ENCODE data around the gene JARID2. TPM values are rescaled to one million over a fixed set of nuclear protein-coding genes. Genes with fewer than 3 reads are reported as not detected.

JARID2 gene
- total RNA-seq, 2 donors from 2014 or later = 9.1 to 10.7 TPM

DNA sequence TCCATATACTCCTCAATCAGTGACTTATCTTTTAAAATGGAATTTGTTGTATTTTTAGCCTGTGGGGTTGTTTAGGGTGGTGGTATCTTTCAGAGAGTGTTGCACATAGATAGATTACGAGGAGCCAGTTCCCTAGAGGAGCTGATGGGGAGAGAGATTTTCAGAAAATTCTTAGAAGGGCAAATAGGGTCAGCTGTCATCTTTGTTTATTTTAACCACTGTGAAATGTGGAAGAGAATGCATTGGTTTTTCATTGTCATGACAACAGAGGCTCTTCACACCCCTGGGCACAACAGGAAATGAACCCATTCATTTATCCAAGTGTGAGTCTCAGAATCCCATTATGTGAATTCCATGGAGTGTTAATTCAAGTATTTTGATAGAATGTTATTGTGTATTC is 188.4 kb downstream of the JARID2 start:
- H3K4me3 ChIP-seq = no peak overlapping the region
- H3K27ac ChIP-seq = no peak overlapping the region
- no peak for DNase-seq
- H3K9ac ChIP-seq (ENCODE audit: low read depth in 2 of 2, low read length in 2 of 2) = no peak overlapping the region
- no peaks in the 10 kb centered on the region for H3K27me3 ChIP-seq
- H3K4me1 ChIP-seq = no peaks in the 10 kb centered on the region
- H3K36me3 ChIP-seq = no peaks in the 10 kb centered on the region
- TF ChIP-seq, protein P1, sequence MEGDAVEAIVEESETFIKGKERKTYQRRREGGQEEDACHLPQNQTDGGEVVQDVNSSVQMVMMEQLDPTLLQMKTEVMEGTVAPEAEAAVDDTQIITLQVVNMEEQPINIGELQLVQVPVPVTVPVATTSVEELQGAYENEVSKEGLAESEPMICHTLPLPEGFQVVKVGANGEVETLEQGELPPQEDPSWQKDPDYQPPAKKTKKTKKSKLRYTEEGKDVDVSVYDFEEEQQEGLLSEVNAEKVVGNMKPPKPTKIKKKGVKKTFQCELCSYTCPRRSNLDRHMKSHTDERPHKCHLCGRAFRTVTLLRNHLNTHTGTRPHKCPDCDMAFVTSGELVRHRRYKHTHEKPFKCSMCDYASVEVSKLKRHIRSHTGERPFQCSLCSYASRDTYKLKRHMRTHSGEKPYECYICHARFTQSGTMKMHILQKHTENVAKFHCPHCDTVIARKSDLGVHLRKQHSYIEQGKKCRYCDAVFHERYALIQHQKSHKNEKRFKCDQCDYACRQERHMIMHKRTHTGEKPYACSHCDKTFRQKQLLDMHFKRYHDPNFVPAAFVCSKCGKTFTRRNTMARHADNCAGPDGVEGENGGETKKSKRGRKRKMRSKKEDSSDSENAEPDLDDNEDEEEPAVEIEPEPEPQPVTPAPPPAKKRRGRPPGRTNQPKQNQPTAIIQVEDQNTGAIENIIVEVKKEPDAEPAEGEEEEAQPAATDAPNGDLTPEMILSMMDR (IDR thresholded peaks at IDR 0.05) = no peak
- intact Hi-C loops (cut with DNase I) = no loop called here
- H3K9me3 ChIP-seq = no peaks in the 10 kb centered on the region

DNA sequence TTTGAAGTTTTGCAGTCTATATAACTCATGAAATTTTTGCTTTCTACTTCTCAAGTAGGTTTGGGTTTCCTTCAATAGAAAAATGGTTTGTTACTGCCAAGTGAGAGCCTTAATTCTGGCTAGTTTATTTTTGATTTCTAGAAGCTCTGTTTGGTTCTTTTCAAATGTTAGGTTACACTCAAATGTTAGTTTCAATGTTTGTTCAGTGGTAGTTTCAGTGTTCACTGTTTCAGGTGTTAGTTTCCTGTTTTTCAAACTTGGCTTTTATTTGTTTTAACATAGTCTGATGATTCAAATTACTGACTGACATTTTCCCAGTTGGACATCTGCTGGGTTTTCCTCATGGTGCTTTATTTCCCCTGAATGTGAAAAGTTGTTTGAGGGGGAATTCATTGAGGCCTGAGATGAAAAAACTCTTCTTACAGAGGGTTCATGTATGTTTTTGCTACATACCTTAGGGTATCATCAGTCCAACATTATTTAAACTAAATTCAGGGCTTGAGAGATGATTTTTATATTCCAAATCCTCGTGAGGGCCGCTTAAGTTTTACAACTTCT is 189.0 kb downstream of the JARID2 start:
- intact Hi-C loops (cut with DNase I) = no loop called here
- Histone ChIP-seq H3K4me1 (no peaks in the 10 kb centered on the region), H3K27ac (no peak overlapping the region), H3K9ac (ENCODE audit: low read depth in 2 of 2, low read length in 2 of 2) (no peak overlapping the region), H3K27me3 (no peaks in the 10 kb centered on the region), H3K36me3 (no peaks in the 10 kb centered on the region), H3K4me3 (no peak overlapping the region), H3K9me3 (no peaks in the 10 kb centered on the region)
- TF ChIP-seq, protein P1 (IDR thresholded peaks at IDR 0.05) = no peak
- no peak for DNase-seq

DNA sequence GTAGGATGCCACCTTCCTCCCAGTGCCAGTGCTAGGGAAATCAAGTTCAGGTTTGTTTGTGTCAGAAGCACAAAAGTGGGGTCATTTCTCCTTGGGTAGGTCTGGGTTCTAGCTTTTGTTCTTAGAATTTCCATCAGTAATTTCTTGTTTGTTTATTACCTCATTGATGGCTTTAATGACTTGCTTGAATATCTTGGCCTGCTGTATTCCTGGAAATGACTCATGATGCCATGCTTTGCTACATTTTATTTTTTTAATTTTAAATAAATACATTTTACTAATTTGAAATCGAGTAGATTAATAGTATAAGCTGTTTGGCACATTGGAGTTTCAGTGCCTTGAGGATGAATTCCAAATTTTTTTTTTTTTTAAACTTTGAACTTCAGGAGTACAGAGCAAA is 189.6 kb downstream of the JARID2 start:
- H3K4me1 ChIP-seq = no peaks in the 10 kb centered on the region
- no peak for DNase-seq
- TF ChIP-seq, protein P1 (IDR thresholded peaks at IDR 0.05) = no peak
- no peak overlapping the region for H3K4me3 ChIP-seq
- intact Hi-C loops (cut with DNase I) = no loop called here
- no peaks in the 10 kb centered on the region for H3K36me3 ChIP-seq
- H3K9me3 ChIP-seq = no peaks in the 10 kb centered on the region
- no peak overlapping the region for H3K27ac ChIP-seq
- H3K27me3 ChIP-seq = no peaks in the 10 kb centered on the region
- no peak overlapping the region for H3K9ac ChIP-seq (ENCODE audit: low read depth in 2 of 2, low read length in 2 of 2)

DNA sequence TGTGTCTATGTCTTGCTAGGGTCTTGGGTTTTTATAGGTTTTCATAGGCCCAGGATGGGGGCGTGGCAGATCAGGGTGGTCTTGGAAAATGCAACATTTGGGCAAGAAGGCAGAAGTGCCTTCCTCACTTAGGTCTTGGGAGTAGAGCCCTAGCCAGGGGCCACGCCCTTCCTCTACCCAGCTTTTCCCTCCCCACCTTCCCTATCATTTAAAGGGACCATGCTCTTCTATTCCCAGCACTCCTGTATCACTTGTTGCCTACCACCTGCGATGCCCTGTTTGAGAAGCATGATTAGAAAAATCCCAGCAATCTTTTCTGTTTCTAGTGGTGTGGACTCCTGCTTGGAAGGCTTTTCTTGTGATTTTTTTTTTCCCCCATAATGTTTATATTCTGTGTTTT is 190.6 kb downstream of the JARID2 start:
- Histone ChIP-seq H3K9ac (ENCODE audit: low read depth in 2 of 2, low read length in 2 of 2) (no peak overlapping the region), H3K27me3 (no peaks in the 10 kb centered on the region), H3K27ac (no peak overlapping the region), H3K4me3 (no peak overlapping the region), H3K4me1 (no peaks in the 10 kb centered on the region), H3K36me3 (no peaks in the 10 kb centered on the region), H3K9me3 (no peaks in the 10 kb centered on the region)
- TF ChIP-seq, protein P1 (IDR thresholded peaks at IDR 0.05) = no peak
- intact Hi-C loops (cut with DNase I) = no loop called here
- DNase-seq = no peak

DNA sequence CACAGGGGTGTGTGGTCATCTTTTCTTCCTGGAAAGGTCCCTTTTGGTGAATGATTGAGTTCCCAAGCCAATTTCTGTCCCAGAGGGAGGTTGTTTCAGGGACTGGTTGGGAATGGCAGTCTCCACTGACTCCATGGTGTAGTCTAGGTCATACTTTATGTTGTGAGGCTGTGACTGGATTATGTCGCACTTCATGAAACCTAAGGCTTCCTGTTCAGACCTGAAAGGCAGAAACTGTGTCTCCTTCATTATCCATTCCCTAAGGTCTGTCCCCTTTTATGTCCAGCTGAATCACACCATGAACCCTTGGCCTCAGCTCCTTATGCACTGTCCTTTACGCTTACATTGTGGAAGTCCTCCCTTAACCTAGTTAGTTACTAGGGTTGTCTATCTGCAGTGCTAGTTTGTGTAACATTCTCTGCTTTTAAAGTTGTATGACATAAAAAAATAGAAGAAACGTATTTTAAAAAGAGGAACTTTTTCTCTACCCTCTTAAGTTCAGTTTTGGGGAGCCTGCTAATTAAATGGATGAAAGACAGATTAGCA is 191.3 kb downstream of the JARID2 start:
- H3K4me1 ChIP-seq = no peaks in the 10 kb centered on the region
- intact Hi-C loops (cut with DNase I) = no loop called here
- TF ChIP-seq, protein P1 (IDR thresholded peaks at IDR 0.05) = no peak
- no peak overlapping the region for H3K27ac ChIP-seq
- H3K36me3 ChIP-seq = no peaks in the 10 kb centered on the region
- H3K9me3 ChIP-seq = no peaks in the 10 kb centered on the region
- H3K27me3 ChIP-seq = no peaks in the 10 kb centered on the region
- no peak for DNase-seq
- H3K9ac ChIP-seq (ENCODE audit: low read depth in 2 of 2, low read length in 2 of 2) = no peak overlapping the region
- H3K4me3 ChIP-seq = no peak overlapping the region

Data from colonic mucosa (tissue), 4 donors.